Inflammatory macrophage treated with lipopolysaccharide for 4 hours (primary cell): ENCODE data around the gene TM4SF18.
"Not testable (repeated sequence)": the region's sequence is repeated elsewhere in the genome, so short reads cannot be mapped to it uniquely, and the experiment has no call there.

Source experiments
- DNase-seq: peaks from one replicate; pipeline ENCODE4 v3.0.0-alpha.2; 2020

Gene TM4SF18

GRCh38 chr3:149368201-149368673, 34.8 kb upstream of the TM4SF18 start:
- no peak for DNase-seq

GRCh38 chr3:149366941-149367840, 33.8 kb upstream of the TM4SF18 start:
- no peak for DNase-seq

- no peak for DNase-seq
Measured at GRCh38 chr3:149366031-149366430, 32.6 kb upstream of the TM4SF18 start.

GRCh38 chr3:149364624-149365023, 31.2 kb upstream of the TM4SF18 start:
- no peak for DNase-seq

- DNase-seq: no peak
Measured at GRCh38 chr3:149363053-149363452, 29.6 kb upstream of the TM4SF18 start.

GRCh38 chr3:149362366-149362765, 28.9 kb upstream of the TM4SF18 start:
- no peak for DNase-seq

GRCh38 chr3:149356630-149357029, 23.2 kb upstream of the TM4SF18 start:
- DNase-seq: no peak

- DNase-seq: no peak
Measured at GRCh38 chr3:149356044-149356592, 22.7 kb upstream of the TM4SF18 start.

GRCh38 chr3:149353581-149354184, 20.2 kb upstream of the TM4SF18 start:
- DNase-seq: no peak

GRCh38 chr3:149352556-149352955, 19.1 kb upstream of the TM4SF18 start:
- peak; percentile 69 for DNase-seq

- no peak for DNase-seq
Measured at GRCh38 chr3:149343951-149344350, 10.5 kb upstream of the TM4SF18 start.

- peak; percentile 91 for DNase-seq
Measured at GRCh38 chr3:149342413-149343380, 9.3 kb upstream of the TM4SF18 start.

- no peak for DNase-seq
Measured at GRCh38 chr3:149340310-149340933, 7.0 kb upstream of the TM4SF18 start.

GRCh38 chr3:149339931-149340309, 6.5 kb upstream of the TM4SF18 start:
- peak; percentile 29 for DNase-seq

- not testable (repeated sequence) for DNase-seq
Measured at GRCh38 chr3:149337486-149337885, 4.0 kb upstream of the TM4SF18 start.

GRCh38 chr3:149336925-149337324, 3.5 kb upstream of the TM4SF18 start:
- DNase-seq: no peak

GRCh38 chr3:149332771-149333170, 665 bp downstream of the TM4SF18 start:
- DNase-seq: no peak

GRCh38 chr3:149332227-149332765, 1.1 kb downstream of the TM4SF18 start:
- no peak for DNase-seq

GRCh38 chr3:149331396-149331795, 2.0 kb downstream of the TM4SF18 start:
- DNase-seq: no peak

- DNase-seq: no peak
Measured at GRCh38 chr3:149330609-149331331, 2.7 kb downstream of the TM4SF18 start.

- no peak for DNase-seq
Measured at GRCh38 chr3:149327156-149327555, 6.3 kb downstream of the TM4SF18 start.
